NCI-H748 treated with DMSO at 0.1 percent for 48 hours (cell line): ENCODE data around the gene NPLOC4.

Source experiments
- DNase-seq: peaks from one replicate; lab custom pipeline; 2025; lab: John Stamatoyannopoulos, UW

The NPLOC4 gene

GRCh38 chr17:81518113-81518784, 118.7 kb downstream of the NPLOC4 start:
- DNase-seq = no peak

GRCh38 chr17:81517339-81518112, 119.4 kb downstream of the NPLOC4 start:
- DNase-seq = no peak

GRCh38 chr17:81517009-81517338, 119.9 kb downstream of the NPLOC4 start:
- DNase-seq = no peak

- DNase-seq = no peak
These were observed 120.5 kb downstream of the NPLOC4 start for GRCh38 chr17:81516439-81516838.

GRCh38 chr17:81515530-81516041, 121.3 kb downstream of the NPLOC4 start:
- DNase-seq = no peak

GRCh38 chr17:81514739-81515529, 122.0 kb downstream of the NPLOC4 start:
- peak; percentile 47 for DNase-seq

- DNase-seq = no peak
These were observed 122.5 kb downstream of the NPLOC4 start for GRCh38 chr17:81514489-81514738.

- peak; percentile 71 for DNase-seq
These were observed 123.0 kb downstream of the NPLOC4 start for GRCh38 chr17:81513753-81514488.

GRCh38 chr17:81513372-81513752, 123.5 kb downstream of the NPLOC4 start:
- peak; percentile 71 for DNase-seq

GRCh38 chr17:81512562-81513371, 124.1 kb downstream of the NPLOC4 start, which contains the start of gene ACTG1:
Gene ACTG1 (minus strand): TSS chr17:81512799. CDS start chr17:81512354, 445 bp downstream.
- peak; percentile 86 for DNase-seq

GRCh38 chr17:81511804-81512561, 124.9 kb downstream of the NPLOC4 start:
- no peak for DNase-seq

- DNase-seq = no peak
These were observed 125.4 kb downstream of the NPLOC4 start for GRCh38 chr17:81511554-81511803.

GRCh38 chr17:81510785-81511553, 125.9 kb downstream of the NPLOC4 start:
- no peak for DNase-seq

GRCh38 chr17:81509972-81510784, 126.7 kb downstream of the NPLOC4 start:
- no peak for DNase-seq

- no peak for DNase-seq
These were observed 127.5 kb downstream of the NPLOC4 start for GRCh38 chr17:81509207-81509971.

GRCh38 chr17:81508639-81509206, 128.2 kb downstream of the NPLOC4 start:
- DNase-seq = no peak
